ENCODE results near the gene RNF128. TPM values are rescaled to one million over a fixed set of nuclear protein-coding genes. Genes with fewer than 3 reads are reported as not detected.

RNF128 gene
- total RNA-seq, 1 donor from 2014 or later: not detected

DNA sequence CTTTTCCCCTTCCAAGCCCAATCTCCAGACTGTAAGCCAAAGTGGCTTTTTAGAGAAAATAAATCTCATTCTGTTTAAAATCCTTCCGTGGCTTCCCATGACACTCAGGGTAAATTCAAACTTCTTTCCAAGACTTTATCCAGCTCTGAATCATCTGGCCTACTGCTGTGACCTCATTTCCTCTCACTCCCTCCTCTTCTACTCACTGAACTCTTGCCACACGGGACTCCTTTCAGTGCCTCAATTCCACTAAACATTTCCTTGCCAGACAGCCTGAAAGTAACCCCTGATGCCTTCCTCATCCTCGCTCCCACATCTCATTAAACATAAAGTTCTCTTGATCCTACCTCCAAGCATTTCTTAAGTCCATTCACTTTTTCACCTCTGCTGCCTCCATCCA lies 27.8 kb upstream of the RNF128 start:
- no peak overlapping the region for H3K27ac Mint-ChIP-seq (ENCODE audit: unreplicated experiment)
- H3K9me3 Mint-ChIP-seq: peaks cover 7% of the 10 kb centered on the region
- no peaks in the 10 kb centered on the region for H3K4me1 Mint-ChIP-seq
- peaks cover under 1% of the 10 kb centered on the region for H3K36me3 Mint-ChIP-seq (ENCODE audit: low read depth)
- H3K4me3 Mint-ChIP-seq: no peak overlapping the region
- no peaks in the 10 kb centered on the region for H3K27me3 Mint-ChIP-seq (ENCODE audit: low read depth)
- no peak for DNase-seq (ENCODE audit: low read depth, low spot score)
- TF ChIP-seq, protein P1, sequence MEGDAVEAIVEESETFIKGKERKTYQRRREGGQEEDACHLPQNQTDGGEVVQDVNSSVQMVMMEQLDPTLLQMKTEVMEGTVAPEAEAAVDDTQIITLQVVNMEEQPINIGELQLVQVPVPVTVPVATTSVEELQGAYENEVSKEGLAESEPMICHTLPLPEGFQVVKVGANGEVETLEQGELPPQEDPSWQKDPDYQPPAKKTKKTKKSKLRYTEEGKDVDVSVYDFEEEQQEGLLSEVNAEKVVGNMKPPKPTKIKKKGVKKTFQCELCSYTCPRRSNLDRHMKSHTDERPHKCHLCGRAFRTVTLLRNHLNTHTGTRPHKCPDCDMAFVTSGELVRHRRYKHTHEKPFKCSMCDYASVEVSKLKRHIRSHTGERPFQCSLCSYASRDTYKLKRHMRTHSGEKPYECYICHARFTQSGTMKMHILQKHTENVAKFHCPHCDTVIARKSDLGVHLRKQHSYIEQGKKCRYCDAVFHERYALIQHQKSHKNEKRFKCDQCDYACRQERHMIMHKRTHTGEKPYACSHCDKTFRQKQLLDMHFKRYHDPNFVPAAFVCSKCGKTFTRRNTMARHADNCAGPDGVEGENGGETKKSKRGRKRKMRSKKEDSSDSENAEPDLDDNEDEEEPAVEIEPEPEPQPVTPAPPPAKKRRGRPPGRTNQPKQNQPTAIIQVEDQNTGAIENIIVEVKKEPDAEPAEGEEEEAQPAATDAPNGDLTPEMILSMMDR (conservative IDR thresholded peaks at IDR 0.05): no peak

DNA sequence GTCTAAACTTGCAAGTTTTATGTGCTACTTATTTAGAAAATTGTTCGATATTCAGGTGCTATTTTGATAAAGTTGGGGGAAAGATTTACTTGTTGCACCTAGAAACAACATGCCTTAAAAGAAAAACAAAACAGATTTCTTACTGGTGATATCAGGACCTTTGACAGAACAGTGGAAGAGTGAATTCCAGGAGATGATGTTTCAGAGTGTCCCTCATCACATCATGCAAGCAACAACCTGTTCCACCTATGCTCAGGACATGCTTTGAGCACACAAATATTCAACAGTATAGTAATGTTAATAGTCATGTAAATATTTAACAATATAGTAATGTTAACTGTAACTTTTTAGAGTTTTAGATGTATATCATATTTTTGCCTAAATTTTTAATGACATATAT lies 23.9 kb upstream of the RNF128 start:
- H3K27me3 Mint-ChIP-seq (ENCODE audit: low read depth): no peaks in the 10 kb centered on the region
- peaks cover 10% of the 10 kb centered on the region for H3K9me3 Mint-ChIP-seq

DNA sequence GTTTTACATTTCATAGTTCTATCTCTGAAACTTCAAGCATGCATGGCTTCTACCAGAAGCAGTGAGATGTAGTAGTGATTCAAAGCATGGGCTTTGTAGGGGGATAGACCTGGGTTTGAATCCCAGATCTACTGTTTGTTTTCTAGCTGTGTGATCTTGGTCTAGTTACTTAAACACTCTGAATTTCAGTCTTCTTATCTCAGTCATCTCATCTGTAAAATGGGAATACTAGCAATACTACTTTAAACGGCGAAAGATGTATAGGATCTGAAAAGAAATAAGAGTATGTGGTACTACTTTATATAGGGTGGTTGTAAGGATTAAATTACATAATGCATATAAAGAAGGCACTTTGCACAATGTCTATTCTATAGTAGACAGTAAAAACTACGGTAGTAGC lies 20.0 kb upstream of the RNF128 start:
- Mint-ChIP-seq H3K4me1 (peaks cover 4% of the 10 kb centered on the region), H3K36me3 (ENCODE audit: low read depth) (peaks cover 2% of the 10 kb centered on the region), H3K27me3 (ENCODE audit: low read depth) (no peaks in the 10 kb centered on the region), H3K4me3 (no peak overlapping the region), H3K27ac (ENCODE audit: unreplicated experiment) (no peak overlapping the region), H3K9me3 (peaks cover 6% of the 10 kb centered on the region)
- no peak for DNase-seq (ENCODE audit: low read depth, low spot score)
- TF ChIP-seq, protein P1 (conservative IDR thresholded peaks at IDR 0.05): no peak

More for the DNA sequence above, 23.9 kb upstream of the RNF128 start:
- DNase-seq (ENCODE audit: low read depth, low spot score): no peak
- no peak overlapping the region for H3K4me3 Mint-ChIP-seq
- no peak overlapping the region for H3K27ac Mint-ChIP-seq (ENCODE audit: unreplicated experiment)
- H3K4me1 Mint-ChIP-seq: no peaks in the 10 kb centered on the region
- TF ChIP-seq, protein P1 (conservative IDR thresholded peaks at IDR 0.05): no peak
- peaks cover 2% of the 10 kb centered on the region for H3K36me3 Mint-ChIP-seq (ENCODE audit: low read depth)

DNA sequence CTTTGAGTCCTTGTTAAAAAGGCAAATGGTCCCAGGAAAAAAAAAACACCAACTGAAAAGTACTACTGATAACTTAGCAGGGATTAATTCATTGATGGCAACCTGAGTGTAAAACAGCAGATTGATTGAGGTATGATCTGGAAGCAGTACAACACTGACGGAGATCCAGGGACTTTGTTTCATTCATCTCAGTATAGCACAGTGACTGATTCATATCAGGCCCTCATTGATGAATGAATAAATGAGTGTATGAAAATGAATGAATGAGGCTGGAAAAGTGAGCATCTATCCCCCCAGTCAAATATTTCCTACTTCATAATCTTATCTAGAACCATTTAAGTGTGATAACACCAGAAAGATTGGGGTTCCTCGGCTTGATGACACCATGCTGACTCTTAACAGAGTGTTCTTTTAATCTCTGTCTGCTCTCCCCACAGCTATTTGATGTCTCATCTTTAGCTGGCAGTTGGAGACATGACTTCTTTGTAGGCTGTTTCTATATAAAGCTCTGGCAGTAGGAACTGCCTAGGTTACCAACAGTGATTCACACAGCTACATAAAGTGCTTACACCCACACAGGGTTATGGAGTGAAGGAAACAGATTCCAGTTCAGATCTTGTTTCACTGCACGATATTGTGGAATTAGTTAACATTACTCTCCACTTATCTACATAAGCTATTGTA lies 18.6 kb upstream of the RNF128 start:
- Mint-ChIP-seq H3K4me3 (no peak overlapping the region), H3K4me1 (peaks cover 4% of the 10 kb centered on the region), H3K27me3 (ENCODE audit: low read depth) (no peaks in the 10 kb centered on the region), H3K36me3 (ENCODE audit: low read depth) (peaks cover 2% of the 10 kb centered on the region), H3K9me3 (peaks cover 6% of the 10 kb centered on the region), H3K27ac (ENCODE audit: unreplicated experiment) (no peak overlapping the region)
- no peak for DNase-seq (ENCODE audit: low read depth, low spot score)
- TF ChIP-seq, protein P1 (conservative IDR thresholded peaks at IDR 0.05): no peak

DNA sequence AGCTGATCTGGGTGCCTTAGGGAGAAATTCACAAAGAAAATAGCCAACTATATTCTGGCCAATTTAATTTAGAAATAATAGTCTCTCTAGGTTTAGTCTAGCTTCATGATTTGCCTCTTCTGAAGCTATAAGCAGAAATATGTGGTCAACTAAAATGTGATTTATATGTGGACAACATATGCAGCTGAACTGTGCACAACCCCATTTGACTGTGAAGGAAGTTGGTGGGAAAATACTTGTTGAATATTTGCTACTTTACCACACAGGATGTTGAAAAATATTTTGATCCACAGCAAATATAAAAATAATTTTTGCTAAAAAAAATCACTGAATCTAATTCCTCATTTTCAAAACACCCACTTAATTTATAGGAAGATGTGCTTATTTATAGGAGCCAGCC lies 15.7 kb upstream of the RNF128 start:
- H3K4me1 Mint-ChIP-seq: peaks cover 4% of the 10 kb centered on the region
- H3K4me3 Mint-ChIP-seq: no peak overlapping the region
- H3K27me3 Mint-ChIP-seq (ENCODE audit: low read depth): no peaks in the 10 kb centered on the region
- H3K9me3 Mint-ChIP-seq: peaks cover 7% of the 10 kb centered on the region
- no peak overlapping the region for H3K27ac Mint-ChIP-seq (ENCODE audit: unreplicated experiment)
- H3K36me3 Mint-ChIP-seq (ENCODE audit: low read depth): no peaks in the 10 kb centered on the region
- TF ChIP-seq, protein P1 (conservative IDR thresholded peaks at IDR 0.05): no peak
- DNase-seq (ENCODE audit: low read depth, low spot score): no peak
